AG04450 (cell line): ENCODE measurements around the gene INVS. TPM values are rescaled to one million over a fixed set of nuclear protein-coding genes. Genes with fewer than 3 reads are reported as not detected.

Experiments used
- CTCF ChIA-PET: fragments of 300-600, 350-600 bp; formaldehyde crosslinking; extraction: SDS; loops from one replicate; lab custom pipeline; 2022; ENCODE audit warnings: antibody characterized with exemption, inconsistent platforms; lab: Charles Lee
- POLR2A ChIA-PET: fragments of 350-600 bp; formaldehyde crosslinking; extraction: SDS; loops from one replicate; lab custom pipeline; 2021; ENCODE audit warnings: antibody characterized with exemption, inconsistent platforms; lab: Yijun Ruan, JAX
- DNase-seq: peaks from one replicate; pipeline ENCODE4 v3.0.0-alpha.2; 2011; ENCODE audit warnings: low read depth, low spot score
- H3K27ac ChIP-seq: one replicate; pipeline ENCODE4 v1.5.1; 2012; ENCODE audit warnings: low read depth, low read length, control low read depth
- H3K27me3 ChIP-seq: one replicate; pipeline ENCODE4 v1.6.0; 2012; ENCODE audit warnings: low read length; ENCODE audit not compliant: control insufficient read depth, insufficient read depth
- H3K4me3 ChIP-seq: 2 replicates; pipeline ENCODE4 v1.5.1; 2011; ENCODE audit warnings: mild to moderate bottlenecking, low read depth, low read length, control low read depth
- H3K9me3 ChIP-seq: 2 replicates; pipeline ENCODE4 v1.5.1; 2012; ENCODE audit warnings: low read length; ENCODE audit not compliant: control insufficient read depth, insufficient read depth
- CTCF ChIP-seq: IDR thresholded peaks from 2 replicates; pipeline ENCODE4 v1.5.1; 2011; ENCODE audit warnings: low read depth, low read length, control low read depth, inconsistent platforms
- polyA plus RNA-seq: library from polyadenylated mRNA; depleted of rRNA; stranded (reverse); fragments of >200 nt; gene quantifications from 2 replicates; pipeline ENCODE4 v1.2.3, GENCODE V29; 2011

INVS gene
- polyA plus RNA-seq, 1 experiment = 22.5 TPM

DNA sequence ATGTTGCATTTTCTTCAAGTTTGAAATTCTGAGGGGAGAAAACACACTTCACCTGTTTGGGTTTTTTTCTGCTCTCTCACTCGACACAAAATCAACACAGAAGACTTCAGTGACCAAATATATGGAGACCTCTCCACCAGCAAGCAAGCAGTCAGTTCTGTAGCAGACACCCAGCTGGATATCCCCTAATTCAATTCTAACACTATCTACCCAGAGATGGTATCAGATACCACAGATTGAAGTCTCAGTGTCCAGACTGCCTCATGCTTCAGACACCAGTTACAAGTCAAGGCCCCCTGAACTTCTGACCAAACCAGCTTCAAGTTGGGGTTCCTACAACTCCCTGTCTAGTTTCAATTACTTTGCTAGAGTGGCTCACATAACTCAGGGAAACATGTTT is 97.8 kb downstream of the INVS start:
- no peak for DNase-seq
- ChIA-PET CTCF (no interaction called here), POLR2A (no interaction called here)
- no peaks in the 10 kb centered on the region for H3K27me3 ChIP-seq
- H3K4me3 ChIP-seq = no peak overlapping the region
- H3K27ac ChIP-seq = no peak overlapping the region
- no peak for TF ChIP-seq CTCF
- H3K9me3 ChIP-seq = no peaks in the 10 kb centered on the region

DNA sequence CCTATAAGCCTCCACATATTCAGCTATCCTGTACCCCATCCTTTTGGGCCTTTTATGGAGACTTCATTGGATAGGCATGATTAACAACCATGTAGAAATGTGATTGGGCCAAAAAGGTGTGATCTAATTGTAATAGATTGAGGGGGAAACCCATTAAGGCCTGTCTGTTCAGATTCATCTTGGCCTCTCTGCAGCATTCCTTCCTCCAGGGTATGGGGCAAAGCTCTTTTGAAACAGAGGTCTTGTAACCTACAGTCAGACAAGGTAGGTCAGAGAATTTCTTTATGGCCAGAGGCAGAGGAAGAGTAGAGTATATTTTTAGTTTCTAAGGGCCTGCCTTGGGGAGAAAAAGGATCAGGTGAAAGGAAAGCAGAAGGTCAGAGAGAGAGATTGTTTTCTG is 98.5 kb downstream of the INVS start:
- ChIA-PET POLR2A (no interaction called here), CTCF (no interaction called here)
- H3K27me3 ChIP-seq = no peaks in the 10 kb centered on the region
- H3K9me3 ChIP-seq = no peaks in the 10 kb centered on the region
- 0 out of 2 replicates have a peak, but pooled peaks have one; percentile 7 for TF ChIP-seq CTCF
- H3K4me3 ChIP-seq = no peak overlapping the region
- no peak for DNase-seq
- H3K27ac ChIP-seq = no peak overlapping the region

DNA sequence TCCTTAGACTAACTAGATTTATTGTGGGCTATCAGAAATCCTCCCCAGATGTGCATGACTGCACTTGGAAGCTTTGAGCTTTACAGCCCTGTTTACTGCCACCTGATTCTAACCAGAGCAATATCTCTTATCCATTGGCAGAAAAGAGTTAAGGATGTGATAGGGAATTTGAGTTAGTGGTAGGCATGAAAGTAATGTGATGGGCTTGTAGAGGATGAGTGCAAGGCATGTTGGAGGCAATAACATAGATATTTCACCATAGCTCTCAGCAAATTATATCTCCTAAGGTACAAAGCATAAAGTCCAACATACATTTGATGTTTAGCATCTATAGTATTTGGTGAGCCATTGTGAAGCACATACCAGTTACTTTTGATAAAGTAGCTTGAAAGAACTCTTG is 103.8 kb downstream of the INVS start:
- Histone ChIP-seq H3K9me3 (no peaks in the 10 kb centered on the region), H3K27ac (no peak overlapping the region), H3K27me3 (no peaks in the 10 kb centered on the region), H3K4me3 (no peak overlapping the region)
- ChIA-PET POLR2A (no interaction called here), CTCF (interaction anchor here (0.7 to 1.0 kb wide), 4 partner anchors 13 to 122 kb away, joined by 3 to 8 read pairs (median 3); no protein-coding TSS in a partner anchor)
- no peak for TF ChIP-seq CTCF
- DNase-seq = no peak

GRCh38 chr9:100204796-100205195 is 105.8 kb downstream of the INVS start:
- no peak for TF ChIP-seq CTCF
- H3K4me3 ChIP-seq = no peak overlapping the region
- DNase-seq = no peak
- ChIA-PET POLR2A (no interaction called here), CTCF (interaction anchor here (0.9 kb wide), 1 partner anchor 117 kb away, joined by 3 read pairs; no protein-coding TSS in a partner anchor)
- no peak overlapping the region for H3K27ac ChIP-seq
- no peaks in the 10 kb centered on the region for H3K9me3 ChIP-seq
- no peaks in the 10 kb centered on the region for H3K27me3 ChIP-seq

DNA sequence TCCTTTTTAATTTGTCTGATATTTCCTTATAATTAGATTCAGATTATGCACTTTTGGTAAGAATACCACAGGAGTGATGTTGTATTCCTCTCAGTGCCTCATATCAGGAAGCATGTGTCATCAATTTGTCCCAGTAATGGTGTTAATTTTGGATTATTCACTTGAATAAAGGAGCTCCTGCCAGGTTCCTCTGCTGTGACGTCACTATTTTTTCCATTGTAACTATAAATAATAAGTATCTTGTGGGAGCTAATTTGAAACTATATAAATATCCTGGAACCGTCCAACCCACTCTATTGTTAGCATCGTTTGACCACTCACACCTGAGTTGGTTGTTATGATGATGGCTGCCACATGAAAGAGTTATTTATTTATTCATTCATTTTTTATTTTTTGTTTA is 107.9 kb downstream of the INVS start:
- H3K27me3 ChIP-seq = no peaks in the 10 kb centered on the region
- no peaks in the 10 kb centered on the region for H3K9me3 ChIP-seq
- CTCF ChIA-PET = interaction anchor here (1.3 kb wide), 2 partner anchors 15 to 179 kb away, joined by 3 to 6 read pairs; no protein-coding TSS in a partner anchor
- H3K27ac ChIP-seq = no peak overlapping the region
- no peak for TF ChIP-seq CTCF
- no peak for DNase-seq
- H3K4me3 ChIP-seq = no peak overlapping the region
- POLR2A ChIA-PET = no interaction called here
